ENCODE measurements around the gene MAP3K4.

DNA sequence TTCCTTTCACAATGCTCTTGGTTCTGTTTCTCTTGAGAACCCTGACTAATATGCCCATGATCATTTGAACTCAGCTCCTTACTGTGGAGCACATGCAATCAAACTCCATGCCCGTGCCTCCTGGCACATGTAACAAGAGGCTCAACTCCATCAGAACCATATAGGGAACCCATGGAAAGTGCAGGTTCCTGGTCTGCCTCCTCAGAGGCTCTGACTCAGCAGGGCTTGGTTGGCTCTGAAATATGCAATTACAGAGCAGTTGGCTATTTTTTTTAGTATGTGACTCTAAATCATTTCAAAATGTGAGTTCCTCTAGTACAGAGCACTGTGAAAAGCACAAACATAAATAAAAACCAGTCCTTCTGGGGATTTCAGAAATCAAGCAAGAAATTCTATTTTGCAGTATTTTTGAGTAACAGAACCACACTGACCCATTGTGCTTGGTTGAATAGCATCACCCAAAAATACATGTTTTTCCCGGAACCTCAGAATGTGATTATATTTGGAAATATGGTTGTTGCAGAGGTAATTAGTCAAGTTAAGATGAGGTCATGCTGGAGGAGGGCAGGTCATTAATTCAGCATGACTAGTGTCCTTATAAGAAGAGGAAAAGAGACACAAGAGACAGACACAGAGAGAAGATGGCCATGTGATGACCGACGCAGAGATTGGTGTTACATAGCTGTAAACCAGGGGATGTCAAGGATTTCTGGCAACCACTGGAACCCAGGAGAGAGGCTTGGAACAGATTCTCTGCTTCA, 13.2 kb upstream of the MAP3K4 start:
- TF ChIP-seq, protein P1, sequence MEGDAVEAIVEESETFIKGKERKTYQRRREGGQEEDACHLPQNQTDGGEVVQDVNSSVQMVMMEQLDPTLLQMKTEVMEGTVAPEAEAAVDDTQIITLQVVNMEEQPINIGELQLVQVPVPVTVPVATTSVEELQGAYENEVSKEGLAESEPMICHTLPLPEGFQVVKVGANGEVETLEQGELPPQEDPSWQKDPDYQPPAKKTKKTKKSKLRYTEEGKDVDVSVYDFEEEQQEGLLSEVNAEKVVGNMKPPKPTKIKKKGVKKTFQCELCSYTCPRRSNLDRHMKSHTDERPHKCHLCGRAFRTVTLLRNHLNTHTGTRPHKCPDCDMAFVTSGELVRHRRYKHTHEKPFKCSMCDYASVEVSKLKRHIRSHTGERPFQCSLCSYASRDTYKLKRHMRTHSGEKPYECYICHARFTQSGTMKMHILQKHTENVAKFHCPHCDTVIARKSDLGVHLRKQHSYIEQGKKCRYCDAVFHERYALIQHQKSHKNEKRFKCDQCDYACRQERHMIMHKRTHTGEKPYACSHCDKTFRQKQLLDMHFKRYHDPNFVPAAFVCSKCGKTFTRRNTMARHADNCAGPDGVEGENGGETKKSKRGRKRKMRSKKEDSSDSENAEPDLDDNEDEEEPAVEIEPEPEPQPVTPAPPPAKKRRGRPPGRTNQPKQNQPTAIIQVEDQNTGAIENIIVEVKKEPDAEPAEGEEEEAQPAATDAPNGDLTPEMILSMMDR (IDR thresholded peaks at IDR 0.05), result no peak
- TF ChIP-seq POLR2A (IDR thresholded peaks at IDR 0.05) (no peak), POLR2AphosphoS5 (IDR thresholded peaks at IDR 0.05) (no peak)
